AG20443 (cell line): Measurements from ENCODE around the gene SPCS1.
A peak's percentile ranks its signal among the peaks of the same experiment; 100 is the strongest.
"Not testable (repeated sequence)": the region's sequence is repeated elsewhere in the genome, so short reads cannot be mapped to it uniquely, and the experiment has no call there.

Experiments
- DNase-seq: peaks from one replicate; pipeline ENCODE4 v3.0.0; 2012; ENCODE audit warnings: low spot score, mixed read lengths

The SPCS1 gene

GRCh38 chr3:52705688-52706686 lies at the start of gene SPCS1, which contains the start of gene GLT8D1:
Gene SPCS1, plus strand, starts transcription at chr3:52706106. Its CDS starts 141 bp downstream, at chr3:52706247.
Gene GLT8D1, minus strand, starts transcription at chr3:52705791. Its CDS starts 5,331 bp downstream, at chr3:52700460.
- DNase-seq = peak; percentile 96

GRCh38 chr3:52660046-52660445 lies 45.9 kb upstream of the SPCS1 start:
- no peak for DNase-seq

- no peak for DNase-seq
Measured at GRCh38 chr3:52663098-52663497, 42.8 kb upstream of the SPCS1 start.

- DNase-seq = peak; percentile 84
Measured at GRCh38 chr3:52670621-52671521, 35.0 kb upstream of the SPCS1 start.

GRCh38 chr3:52671676-52672075 lies 34.2 kb upstream of the SPCS1 start:
- no peak for DNase-seq

- not testable (repeated sequence) for DNase-seq
Measured at GRCh38 chr3:52676201-52676600, 29.7 kb upstream of the SPCS1 start.

- DNase-seq = no peak
Measured at GRCh38 chr3:52678265-52679198, 27.4 kb upstream of the SPCS1 start.

GRCh38 chr3:52679199-52679538 lies 26.7 kb upstream of the SPCS1 start:
- no peak for DNase-seq

GRCh38 chr3:52679811-52680210 lies 26.1 kb upstream of the SPCS1 start:
- no peak for DNase-seq

- DNase-seq = no peak
Measured at GRCh38 chr3:52681596-52681995, 24.3 kb upstream of the SPCS1 start.

GRCh38 chr3:52682016-52682415 lies 23.9 kb upstream of the SPCS1 start:
- peak; percentile 68 for DNase-seq

GRCh38 chr3:52683611-52684010 lies 22.3 kb upstream of the SPCS1 start:
- no peak for DNase-seq

- no peak for DNase-seq
Measured at GRCh38 chr3:52684184-52684583, 21.7 kb upstream of the SPCS1 start.

GRCh38 chr3:52685285-52685708 lies 20.6 kb upstream of the SPCS1 start:
- DNase-seq = peak; percentile 96

GRCh38 chr3:52685709-52686691 lies 19.9 kb upstream of the SPCS1 start, which contains the start of the genes GNL3 and PBRM1:
Gene GNL3, plus strand, starts transcription at chr3:52686032. Its CDS starts 61 bp downstream, at chr3:52686093.
Gene PBRM1, minus strand, starts transcription at chr3:52685913.
- DNase-seq = peak; percentile 95

GRCh38 chr3:52688266-52688665 lies 17.6 kb upstream of the SPCS1 start:
- DNase-seq = no peak

GRCh38 chr3:52689151-52689550 lies 16.8 kb upstream of the SPCS1 start:
- DNase-seq = no peak

GRCh38 chr3:52690560-52690959 lies 15.3 kb upstream of the SPCS1 start:
- DNase-seq = no peak

- no peak for DNase-seq
Measured at GRCh38 chr3:52693071-52693470, 12.8 kb upstream of the SPCS1 start.
